Testis (tissue), 2 donors: ENCODE data around the gene BLCAP.

Source experiments
- POLR2A ChIP-seq: fragments of 450-650 bp; IDR thresholded peaks from one replicate; pipeline ENCODE4 v1.6.1; 2017; ENCODE audit warnings: antibody characterized with exemption, mild to moderate bottlenecking, moderate library complexity
- TF ChIP-seq, protein P1 (sequence below), 3 experiments: fragments of 450-650 bp in 2 of 3; fragments of 200-600 bp in 1 of 3; sonication (generic) in 1 of 3; IDR thresholded peaks; one replicate each; pipeline ENCODE4 v1.5.1; 2016 to 2019; ENCODE audit warnings: antibody characterized with exemption in 3 of 3, mild to moderate bottlenecking in 2 of 3, moderate library complexity in 1 of 3

DNA sequence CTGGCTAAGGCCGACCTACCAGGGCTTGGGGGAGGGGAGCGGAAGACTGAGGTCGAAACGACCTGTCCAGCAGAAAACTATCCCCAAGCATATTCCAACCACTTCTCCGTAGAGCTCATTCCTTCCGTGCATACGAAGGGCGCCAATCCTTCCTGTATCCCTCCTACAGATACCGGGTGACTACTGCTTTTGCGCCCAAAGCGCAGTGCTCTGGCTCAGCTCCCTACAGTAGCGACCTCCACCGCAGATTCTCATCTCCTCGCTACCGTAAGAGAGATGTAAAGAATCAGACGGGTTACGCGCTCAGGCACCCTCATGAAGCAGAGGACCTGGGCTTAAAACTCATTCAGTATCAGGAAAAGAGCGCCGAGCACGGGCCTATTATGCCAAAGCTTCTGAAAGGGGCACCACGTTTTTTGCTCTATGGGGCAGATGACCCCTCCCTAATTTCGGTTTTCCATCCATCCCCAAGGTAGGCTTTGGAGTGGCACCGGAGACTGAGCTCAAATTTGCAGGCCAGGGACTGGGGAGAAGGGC is 7.2 kb downstream of the BLCAP start:
- no peak for TF ChIP-seq POLR2A
- TF ChIP-seq, protein P1, sequence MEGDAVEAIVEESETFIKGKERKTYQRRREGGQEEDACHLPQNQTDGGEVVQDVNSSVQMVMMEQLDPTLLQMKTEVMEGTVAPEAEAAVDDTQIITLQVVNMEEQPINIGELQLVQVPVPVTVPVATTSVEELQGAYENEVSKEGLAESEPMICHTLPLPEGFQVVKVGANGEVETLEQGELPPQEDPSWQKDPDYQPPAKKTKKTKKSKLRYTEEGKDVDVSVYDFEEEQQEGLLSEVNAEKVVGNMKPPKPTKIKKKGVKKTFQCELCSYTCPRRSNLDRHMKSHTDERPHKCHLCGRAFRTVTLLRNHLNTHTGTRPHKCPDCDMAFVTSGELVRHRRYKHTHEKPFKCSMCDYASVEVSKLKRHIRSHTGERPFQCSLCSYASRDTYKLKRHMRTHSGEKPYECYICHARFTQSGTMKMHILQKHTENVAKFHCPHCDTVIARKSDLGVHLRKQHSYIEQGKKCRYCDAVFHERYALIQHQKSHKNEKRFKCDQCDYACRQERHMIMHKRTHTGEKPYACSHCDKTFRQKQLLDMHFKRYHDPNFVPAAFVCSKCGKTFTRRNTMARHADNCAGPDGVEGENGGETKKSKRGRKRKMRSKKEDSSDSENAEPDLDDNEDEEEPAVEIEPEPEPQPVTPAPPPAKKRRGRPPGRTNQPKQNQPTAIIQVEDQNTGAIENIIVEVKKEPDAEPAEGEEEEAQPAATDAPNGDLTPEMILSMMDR (IDR thresholded peaks at IDR 0.05) = no peak
